GM12864 (cell line): ENCODE results near the gene ZBTB21.
"Not testable (repeated sequence)": the region's sequence is repeated elsewhere in the genome, so short reads cannot be mapped to it uniquely, and the experiment has no call there.

Experiments used
- DNase-seq: peaks from one replicate; pipeline ENCODE4 v3.0.0-alpha.2; 2011; ENCODE audit warnings: low read depth
- H3K4me3 ChIP-seq: 2 replicates; pipeline ENCODE4 v1.5.1; 2011; ENCODE audit warnings: mild to moderate bottlenecking, low read depth, low read length, control low read depth
- CTCF ChIP-seq: IDR thresholded peaks from 2 replicates; pipeline ENCODE4 v1.5.1; 2011; ENCODE audit warnings: low read depth, mild to moderate bottlenecking, moderate library complexity, low read length, control low read depth, inconsistent platforms; ENCODE audit errors: missing control alignments

Gene ZBTB21

DNA sequence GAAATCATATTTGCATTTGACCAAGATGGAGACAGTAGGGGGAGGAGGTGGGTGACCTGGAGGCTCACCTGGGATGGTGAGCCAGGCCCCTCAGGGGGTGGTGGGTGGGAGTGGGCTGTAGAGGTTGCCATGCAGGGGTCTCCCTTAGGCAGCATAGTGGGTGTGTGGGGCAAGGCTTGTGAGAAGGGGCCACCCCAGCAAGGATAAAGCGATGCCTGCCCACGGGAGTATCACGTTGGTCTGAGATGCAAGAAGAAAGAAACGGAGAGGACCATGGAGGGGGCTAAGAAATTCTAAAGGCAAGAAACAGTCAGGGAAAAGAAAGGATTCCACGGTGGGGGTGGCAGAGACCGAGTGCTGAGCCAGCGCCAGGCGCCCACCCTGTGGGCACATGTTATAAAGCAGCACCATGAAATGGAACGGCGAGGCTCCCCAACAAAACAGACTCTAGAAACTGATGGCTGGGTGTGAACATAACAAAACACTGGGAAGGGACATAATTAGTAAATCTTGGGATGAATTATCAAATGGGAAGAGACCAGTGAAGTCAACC lies 44.6 kb downstream of the ZBTB21 start:
- no peak for TF ChIP-seq CTCF
- DNase-seq = no peak
- no peak overlapping the region for H3K4me3 ChIP-seq

DNA sequence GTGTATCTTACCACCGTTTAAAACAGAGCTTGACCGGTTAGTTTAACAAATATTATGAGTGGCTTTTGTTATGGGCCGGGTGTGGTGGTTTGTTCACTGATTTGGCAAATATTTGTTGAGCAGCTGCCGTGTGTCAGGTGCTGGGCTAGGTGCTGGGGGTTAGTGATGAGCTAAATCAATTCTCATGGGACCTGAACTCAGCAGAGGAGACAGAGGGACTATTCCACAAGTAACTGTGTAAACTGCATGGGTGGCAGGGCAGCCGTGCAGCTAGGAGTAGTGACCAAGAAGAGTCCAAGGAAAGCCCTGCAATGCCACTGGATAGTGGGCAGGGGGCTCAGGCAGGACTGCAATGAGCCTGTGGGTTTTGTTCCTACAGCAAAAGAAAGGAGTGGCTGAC lies 45.1 kb downstream of the ZBTB21 start:
- DNase-seq = no peak
- no peak for TF ChIP-seq CTCF
- H3K4me3 ChIP-seq = no peak overlapping the region

GRCh38 chr21:41964171-41964570 lies 46.0 kb downstream of the ZBTB21 start:
- no peak overlapping the region for H3K4me3 ChIP-seq
- DNase-seq = no peak
- no peak for TF ChIP-seq CTCF

- H3K4me3 ChIP-seq = no peak overlapping the region
- no peak for DNase-seq
- TF ChIP-seq CTCF = no peak
Observed at GRCh38 chr21:41962425-41962966, 47.7 kb downstream of the ZBTB21 start.

- no peak for TF ChIP-seq CTCF
- no peak for DNase-seq
- no peak overlapping the region for H3K4me3 ChIP-seq
Observed at GRCh38 chr21:41961753-41962152, 48.4 kb downstream of the ZBTB21 start.

GRCh38 chr21:41961282-41961701 lies 48.9 kb downstream of the ZBTB21 start:
- H3K4me3 ChIP-seq = no peak overlapping the region
- no peak for DNase-seq
- no peak for TF ChIP-seq CTCF

- TF ChIP-seq CTCF = no peak
- DNase-seq = no peak
- H3K4me3 ChIP-seq = no peak overlapping the region
Observed at GRCh38 chr21:41960386-41960785, 49.8 kb downstream of the ZBTB21 start.

- not testable (repeated sequence) for DNase-seq, H3K4me3 ChIP-seq
Observed at GRCh38 chr21:41959697-41960096, 50.5 kb downstream of the ZBTB21 start.
